ENCODE measurements around the gene CCDC122.

GRCh38 chr13:43881580-43881979 lies 2.0 kb upstream of the CCDC122 start:
- TF ChIP-seq REST (IDR thresholded peaks at IDR 0.05; ENCODE audit: insufficient read depth in 1 of 2, low read depth in 2 of 2, low read length in 2 of 2) (no peak), TAF1 (IDR thresholded peaks at IDR 0.05; ENCODE audit: borderline replicate concordance, insufficient read depth, low read length) (no peak), POLR2AphosphoS5 (IDR thresholded peaks at IDR 0.05; ENCODE audit: low read depth, low read length) (no peak)

Data from PFSK-1 (cell line).